ENCODE measurements around the gene FGD3. TPM values are rescaled to one million over a fixed set of nuclear protein-coding genes. Genes with fewer than 3 reads are reported as not detected.

Gene FGD3
- polyA plus RNA-seq, 1 donor (not counting 4 experiments of a cell fraction or from before 2014, with no cell fraction given): 0.21 TPM

DNA sequence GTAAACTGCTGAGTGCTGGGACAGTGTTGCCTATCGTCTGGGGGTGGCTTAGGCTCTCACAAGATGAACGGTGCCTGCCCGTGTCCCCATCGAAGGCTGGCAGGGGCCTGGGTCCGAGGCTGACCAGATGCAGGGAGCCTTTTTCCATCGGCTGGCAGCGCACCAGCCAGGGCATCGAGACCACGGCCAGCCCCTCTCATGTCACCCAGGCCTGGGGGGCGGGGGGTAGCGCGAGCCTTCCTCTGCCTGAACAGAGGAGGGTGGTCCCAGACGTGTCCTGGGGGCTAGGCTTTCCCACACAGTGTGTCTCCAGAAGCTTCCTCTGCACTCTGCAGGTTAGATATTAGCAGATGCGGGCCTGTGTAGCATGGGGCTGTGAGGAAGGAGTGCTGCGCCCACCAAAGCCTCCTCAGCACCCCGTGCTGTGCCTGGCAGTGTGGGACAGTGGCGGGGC is 17.3 kb downstream of the FGD3 start:
- Histone ChIP-seq H3K4me3 (ENCODE audit: control insufficient read depth in 2 of 3, extremely low read depth in 1 of 3, insufficient read depth in 2 of 3, low read depth in 1 of 3, low read length in 3 of 3) (no peak overlapping the region), H3K9me3 (ENCODE audit: control insufficient read depth, low read depth, low read length) (peaks cover 3% of the 10 kb centered on the region), H3K27ac (ENCODE audit: control insufficient read depth, insufficient read depth, low read length) (no peak overlapping the region), H3K36me3 (ENCODE audit: control insufficient read depth in 2 of 2, extremely low read depth in 1 of 2, insufficient read depth in 2 of 2, low read length in 2 of 2) (no peaks in the 10 kb centered on the region), H4K20me1 (ENCODE audit: control insufficient read depth, extremely low read depth, insufficient read depth, low read length) (no peaks in the 10 kb centered on the region), H3K9ac (ENCODE audit: control insufficient read depth, extremely low read depth, insufficient read depth, low read length) (no peak overlapping the region), H3K79me2 (ENCODE audit: control insufficient read depth, insufficient read depth, low read length) (no peaks in the 10 kb centered on the region), H2AFZ (ENCODE audit: control insufficient read depth, low read length) (no peak overlapping the region), H3K9me1 (ENCODE audit: control insufficient read depth, extremely low read depth, insufficient read depth, low read length) (no peaks in the 10 kb centered on the region), H3K4me2 (ENCODE audit: control insufficient read depth, extremely low read depth, insufficient read depth, low read depth, low read length) (no peak overlapping the region), H3K27me3 (ENCODE audit: control insufficient read depth, extremely low read depth, insufficient read depth, low read length) (peaks cover 6% of the 10 kb centered on the region), H3K4me1 (ENCODE audit: control insufficient read depth, extremely low read depth, insufficient read depth, low read length) (no peaks in the 10 kb centered on the region)
- DNase-seq (ENCODE audit: low read depth, low spot score) (no peak), FAIRE-seq (no peak)
- no peak for TF ChIP-seq EZH2 (IDR thresholded peaks at IDR 0.05; ENCODE audit: low read length)
- TF ChIP-seq, protein P1, sequence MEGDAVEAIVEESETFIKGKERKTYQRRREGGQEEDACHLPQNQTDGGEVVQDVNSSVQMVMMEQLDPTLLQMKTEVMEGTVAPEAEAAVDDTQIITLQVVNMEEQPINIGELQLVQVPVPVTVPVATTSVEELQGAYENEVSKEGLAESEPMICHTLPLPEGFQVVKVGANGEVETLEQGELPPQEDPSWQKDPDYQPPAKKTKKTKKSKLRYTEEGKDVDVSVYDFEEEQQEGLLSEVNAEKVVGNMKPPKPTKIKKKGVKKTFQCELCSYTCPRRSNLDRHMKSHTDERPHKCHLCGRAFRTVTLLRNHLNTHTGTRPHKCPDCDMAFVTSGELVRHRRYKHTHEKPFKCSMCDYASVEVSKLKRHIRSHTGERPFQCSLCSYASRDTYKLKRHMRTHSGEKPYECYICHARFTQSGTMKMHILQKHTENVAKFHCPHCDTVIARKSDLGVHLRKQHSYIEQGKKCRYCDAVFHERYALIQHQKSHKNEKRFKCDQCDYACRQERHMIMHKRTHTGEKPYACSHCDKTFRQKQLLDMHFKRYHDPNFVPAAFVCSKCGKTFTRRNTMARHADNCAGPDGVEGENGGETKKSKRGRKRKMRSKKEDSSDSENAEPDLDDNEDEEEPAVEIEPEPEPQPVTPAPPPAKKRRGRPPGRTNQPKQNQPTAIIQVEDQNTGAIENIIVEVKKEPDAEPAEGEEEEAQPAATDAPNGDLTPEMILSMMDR (optimal IDR thresholded peaks at IDR 0.05 in 1 of 3, IDR thresholded peaks at IDR 0.05 in 1 of 3, conservative IDR thresholded peaks at IDR 0.05 in 1 of 3; ENCODE audit: extremely low read depth in 1 of 3, insufficient read depth in 2 of 3, low read length in 3 of 3): no peak
- dilution Hi-C loops (cut with MboI; ENCODE audit: extremely low pct_ligation_motif_present, low sequenced_read_pairs): no loop called here

GRCh38 chr9:92965061-92965758 is 17.9 kb downstream of the FGD3 start:
- no peak overlapping the region for H2AFZ ChIP-seq (ENCODE audit: control insufficient read depth, low read length)
- no peak for FAIRE-seq

More at GRCh38 chr9:92965061-92965758, 17.9 kb downstream of the FGD3 start:
- dilution Hi-C loops (cut with MboI; ENCODE audit: extremely low pct_ligation_motif_present, low sequenced_read_pairs): no loop called here
- Histone ChIP-seq H3K9me1 (ENCODE audit: control insufficient read depth, extremely low read depth, insufficient read depth, low read length) (no peaks in the 10 kb centered on the region), H3K9ac (ENCODE audit: control insufficient read depth, extremely low read depth, insufficient read depth, low read length) (no peak overlapping the region), H3K4me1 (ENCODE audit: control insufficient read depth, extremely low read depth, insufficient read depth, low read length) (no peaks in the 10 kb centered on the region), H3K79me2 (ENCODE audit: control insufficient read depth, insufficient read depth, low read length) (no peaks in the 10 kb centered on the region), H3K4me2 (ENCODE audit: control insufficient read depth, extremely low read depth, insufficient read depth, low read depth, low read length) (no peak overlapping the region), H3K9me3 (ENCODE audit: control insufficient read depth, low read depth, low read length) (peaks cover 3% of the 10 kb centered on the region), H3K27ac (ENCODE audit: control insufficient read depth, insufficient read depth, low read length) (no peak overlapping the region), H3K36me3 (ENCODE audit: control insufficient read depth in 2 of 2, extremely low read depth in 1 of 2, insufficient read depth in 2 of 2, low read length in 2 of 2) (no peaks in the 10 kb centered on the region), H3K4me3 (ENCODE audit: control insufficient read depth in 2 of 3, extremely low read depth in 1 of 3, insufficient read depth in 2 of 3, low read depth in 1 of 3, low read length in 3 of 3) (no peak overlapping the region), H3K27me3 (ENCODE audit: control insufficient read depth, extremely low read depth, insufficient read depth, low read length) (peaks cover 6% of the 10 kb centered on the region), H4K20me1 (ENCODE audit: control insufficient read depth, extremely low read depth, insufficient read depth, low read length) (no peaks in the 10 kb centered on the region)
- no peak for TF ChIP-seq EZH2 (IDR thresholded peaks at IDR 0.05; ENCODE audit: low read length)
- TF ChIP-seq, protein P1 (optimal IDR thresholded peaks at IDR 0.05 in 1 of 3, IDR thresholded peaks at IDR 0.05 in 1 of 3, conservative IDR thresholded peaks at IDR 0.05 in 1 of 3; ENCODE audit: extremely low read depth in 1 of 3, insufficient read depth in 2 of 3, low read length in 3 of 3): no peak
- no peak for DNase-seq (ENCODE audit: low read depth, low spot score)

Measured in keratinocyte (primary cell).